DND-41 (cell line): Measurements from ENCODE around the gene P2RX1.
A peak's percentile ranks its signal among the peaks of the same experiment; 100 is the strongest.

Experiments used
- ATAC-seq: fragments of 200-7000 bp; cut with Tn5 transposase; 3 replicates; pipeline ENCODE4 v1.9.1; 2021; ENCODE audit warnings: low read depth; ENCODE audit not compliant: insufficient read depth
- DNase-seq: peaks from one replicate; pipeline ENCODE4 v3.0.0-alpha.2; 2020
- H2AFZ ChIP-seq: 2 replicates; pipeline ENCODE4 v1.6.0; 2012; ENCODE audit warnings: low read depth, low read length
- H3K27ac ChIP-seq: 2 replicates; pipeline ENCODE4 v1.5.1; 2012; ENCODE audit warnings: low read length, inconsistent platforms
- H3K27me3 ChIP-seq: fragments of 200-600 bp; sonication (generic); 2 replicates; pipeline ENCODE4 v1.6.0; 2012; ENCODE audit warnings: low read length, mild to moderate bottlenecking, inconsistent platforms; ENCODE audit not compliant: insufficient read depth, poor library complexity
- H3K36me3 ChIP-seq: 2 replicates; pipeline ENCODE4 v1.5.1; 2012; ENCODE audit warnings: low read length, inconsistent platforms; ENCODE audit not compliant: insufficient read depth
- H3K4me1 ChIP-seq: 2 replicates; pipeline ENCODE4 v1.5.1; 2012; ENCODE audit warnings: mild to moderate bottlenecking, low read length; ENCODE audit not compliant: insufficient read depth
- H3K4me2 ChIP-seq: 2 replicates; pipeline ENCODE4 v1.6.0; 2012; ENCODE audit warnings: mild to moderate bottlenecking, moderate library complexity, low read length, inconsistent platforms; ENCODE audit not compliant: insufficient read depth
- H3K4me3 ChIP-seq, 2 experiments: fragments of 200-600 bp in 1 of 2; shearing (Covaris generic) in 1 of 2; 2 replicates each; pipeline ENCODE4 v1.5.1; 2012 to 2016; ENCODE audit warnings: inconsistent platforms in 2 of 2, low read length in 2 of 2, mild to moderate bottlenecking in 2 of 2, low read depth in 1 of 2, moderate library complexity in 1 of 2
- H3K79me2 ChIP-seq: 2 replicates; pipeline ENCODE4 v1.6.0; 2012; ENCODE audit warnings: low read length, inconsistent platforms; ENCODE audit not compliant: insufficient read depth
- H3K9ac ChIP-seq: 2 replicates; pipeline ENCODE4 v1.6.0; 2012; ENCODE audit warnings: low read depth, mild to moderate bottlenecking, inconsistent platforms, low read length, moderate library complexity
- H3K9me3 ChIP-seq: 2 replicates; pipeline ENCODE4 v1.5.1; 2012; ENCODE audit warnings: low read length, moderate library complexity, mild to moderate bottlenecking, inconsistent platforms; ENCODE audit not compliant: insufficient read depth, severe bottlenecking
- H4K20me1 ChIP-seq: 2 replicates; pipeline ENCODE4 v1.6.0; 2012; ENCODE audit warnings: low read length; ENCODE audit not compliant: insufficient read depth
- EZH2 ChIP-seq: IDR thresholded peaks from 3 replicates; pipeline ENCODE4 v1.6.1; 2012; ENCODE audit warnings: borderline replicate concordance, low read depth, mild to moderate bottlenecking, moderate library complexity, low read length, inconsistent platforms; ENCODE audit not compliant: severe bottlenecking
- TF ChIP-seq, protein P1 (sequence below): IDR thresholded peaks from 2 replicates; pipeline ENCODE4 v1.5.1; 2012; ENCODE audit warnings: borderline replicate concordance, low read length, moderate library complexity, mild to moderate bottlenecking; ENCODE audit not compliant: poor library complexity, severe bottlenecking; ENCODE audit errors: extremely low read depth

Gene P2RX1

GRCh38 chr17:3892095-3892998 lies 23.9 kb downstream of the P2RX1 start:
- Histone ChIP-seq H3K9ac (peak overlapping the region; percentile 57), H3K9me3 (no peaks in the 10 kb centered on the region), H3K27ac (no peak overlapping the region), H3K4me2 (peak overlapping the region; percentile 98), H3K36me3 (no peaks in the 10 kb centered on the region), H4K20me1 (peaks cover 11% of the 10 kb centered on the region), H3K4me3 (peak overlapping the region; percentile 31 to 71; a peak in 3 of 4 replicates), H2AFZ (peak overlapping the region; percentile 79), H3K4me1 (peaks cover 22% of the 10 kb centered on the region), H3K27me3 (no peaks in the 10 kb centered on the region), H3K79me2 (no peaks in the 10 kb centered on the region)
- ATAC-seq (peak; percentile 70), DNase-seq (peak; percentile 81)
- TF ChIP-seq EZH2: no peak
- TF ChIP-seq, protein P1, sequence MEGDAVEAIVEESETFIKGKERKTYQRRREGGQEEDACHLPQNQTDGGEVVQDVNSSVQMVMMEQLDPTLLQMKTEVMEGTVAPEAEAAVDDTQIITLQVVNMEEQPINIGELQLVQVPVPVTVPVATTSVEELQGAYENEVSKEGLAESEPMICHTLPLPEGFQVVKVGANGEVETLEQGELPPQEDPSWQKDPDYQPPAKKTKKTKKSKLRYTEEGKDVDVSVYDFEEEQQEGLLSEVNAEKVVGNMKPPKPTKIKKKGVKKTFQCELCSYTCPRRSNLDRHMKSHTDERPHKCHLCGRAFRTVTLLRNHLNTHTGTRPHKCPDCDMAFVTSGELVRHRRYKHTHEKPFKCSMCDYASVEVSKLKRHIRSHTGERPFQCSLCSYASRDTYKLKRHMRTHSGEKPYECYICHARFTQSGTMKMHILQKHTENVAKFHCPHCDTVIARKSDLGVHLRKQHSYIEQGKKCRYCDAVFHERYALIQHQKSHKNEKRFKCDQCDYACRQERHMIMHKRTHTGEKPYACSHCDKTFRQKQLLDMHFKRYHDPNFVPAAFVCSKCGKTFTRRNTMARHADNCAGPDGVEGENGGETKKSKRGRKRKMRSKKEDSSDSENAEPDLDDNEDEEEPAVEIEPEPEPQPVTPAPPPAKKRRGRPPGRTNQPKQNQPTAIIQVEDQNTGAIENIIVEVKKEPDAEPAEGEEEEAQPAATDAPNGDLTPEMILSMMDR: peak; percentile 47

GRCh38 chr17:3891626-3892094 lies 24.6 kb downstream of the P2RX1 start:
- H3K9ac ChIP-seq: peak overlapping the region; percentile 57; the same call in 1 of the 2 replicates
- H2AFZ ChIP-seq: no peak overlapping the region
- H3K36me3 ChIP-seq: no peaks in the 10 kb centered on the region
- ATAC-seq: no peak
- H3K27ac ChIP-seq: no peak overlapping the region
- no peak for TF ChIP-seq EZH2
- TF ChIP-seq, protein P1: no peak
- peak overlapping the region in 1 of 2 experiments; percentile 71; a peak in 2 of 4 replicates for H3K4me3 ChIP-seq
- no peaks in the 10 kb centered on the region for H3K79me2 ChIP-seq
- peak overlapping the region; percentile 98 for H3K4me2 ChIP-seq
- no peaks in the 10 kb centered on the region for H3K9me3 ChIP-seq
- H3K27me3 ChIP-seq: no peaks in the 10 kb centered on the region
- H4K20me1 ChIP-seq: peaks cover 15% of the 10 kb centered on the region
- no peak for DNase-seq
- H3K4me1 ChIP-seq: peaks cover 22% of the 10 kb centered on the region

DNA sequence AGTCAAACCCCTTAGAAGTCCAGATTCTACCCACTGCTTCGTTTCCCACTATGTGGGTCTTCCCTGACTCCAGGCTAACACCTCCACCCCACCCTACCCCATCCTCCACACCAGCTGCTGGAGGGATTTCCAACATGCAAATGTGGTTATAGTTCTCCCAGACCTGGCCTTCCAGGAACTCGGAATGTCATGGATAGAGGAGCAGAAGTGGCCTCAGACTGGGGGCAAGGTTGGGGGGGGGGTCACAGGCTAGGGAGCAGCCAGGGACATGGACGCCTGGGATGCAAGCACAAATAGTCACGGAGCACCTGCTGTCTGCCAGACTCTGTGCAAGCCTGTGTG lies 25.4 kb downstream of the P2RX1 start:
- Histone ChIP-seq H3K4me3 (no peak overlapping the region), H3K79me2 (no peaks in the 10 kb centered on the region), H3K4me2 (no peak overlapping the region), H3K9me3 (no peaks in the 10 kb centered on the region), H3K9ac (no peak overlapping the region), H3K36me3 (no peaks in the 10 kb centered on the region), H2AFZ (no peak overlapping the region), H3K27me3 (no peaks in the 10 kb centered on the region), H3K27ac (no peak overlapping the region), H3K4me1 (peaks cover 22% of the 10 kb centered on the region), H4K20me1 (peaks cover 18% of the 10 kb centered on the region)
- no peak for ATAC-seq
- TF ChIP-seq, protein P1: no peak
- TF ChIP-seq EZH2: no peak
- no peak for DNase-seq
